Measurements from ENCODE around the gene SP5. TPM values are rescaled to one million over a fixed set of nuclear protein-coding genes. Genes with fewer than 3 reads are reported as not detected.

The SP5 gene
- total RNA-seq, 2 donors from 2014 or later, result 1.4 TPM; not detected in 1

GRCh38 chr2:170713543-170714380 is 1.4 kb upstream of the SP5 start:
- peak; percentile 35 to 36 for DNase-seq
- peaks cover 39% of the 10 kb centered on the region for H3K4me1 Mint-ChIP-seq (ENCODE audit: low read depth)
- H3K36me3 Mint-ChIP-seq (ENCODE audit: insufficient read depth in 2 of 2), result peaks cover 4% of the 10 kb centered on the region in 2 donors
- no peak overlapping the region for H3K27ac Mint-ChIP-seq
- peaks cover 79% of the 10 kb centered on the region for H3K27me3 Mint-ChIP-seq (ENCODE audit: low read depth)
- H3K4me3 Mint-ChIP-seq, result peak overlapping the region; percentile 71 to 75
- H3K9me3 Mint-ChIP-seq, result no peaks in the 10 kb centered on the region
- peak; percentile 14 to 27 for ATAC-seq (replicated peaks in 1 of 2)

GRCh38 chr2:170714381-170715061 is 616 bp upstream of the SP5 start:
- Mint-ChIP-seq H3K36me3 (ENCODE audit: insufficient read depth in 2 of 2) (peaks cover 4% of the 10 kb centered on the region in 2 donors), H3K4me3 (peak overlapping the region; percentile 86 to 93), H3K27me3 (ENCODE audit: low read depth) (peaks cover 80% of the 10 kb centered on the region), H3K4me1 (ENCODE audit: low read depth) (peaks cover 39% of the 10 kb centered on the region), H3K9me3 (no peaks in the 10 kb centered on the region), H3K27ac (no peak overlapping the region)
- ATAC-seq (replicated peaks in 1 of 2) (peak; percentile 59 to 61), DNase-seq (peak; percentile 27 to 33)

GRCh38 chr2:170715932-170716777 is 1.0 kb downstream of the SP5 start:
- Mint-ChIP-seq H3K4me1 (ENCODE audit: low read depth) (peaks cover 39% of the 10 kb centered on the region), H3K27ac (no peak overlapping the region), H3K4me3 (peak overlapping the region; percentile 86 to 93), H3K27me3 (ENCODE audit: low read depth) (peaks cover 68% of the 10 kb centered on the region), H3K36me3 (ENCODE audit: insufficient read depth in 2 of 2) (peaks cover 4% of the 10 kb centered on the region in 2 donors), H3K9me3 (no peaks in the 10 kb centered on the region)
- peak; percentile 9 to 10 for ATAC-seq (replicated peaks in 1 of 2)
- DNase-seq, result peak; percentile 14 to 21

- peaks cover 4% of the 10 kb centered on the region in 2 donors for H3K36me3 Mint-ChIP-seq (ENCODE audit: insufficient read depth in 2 of 2)
- H3K4me3 Mint-ChIP-seq, result peak overlapping the region; percentile 64 to 65
- ATAC-seq (replicated peaks in 1 of 2) (peak; percentile 61 to 62), DNase-seq (peak; percentile 65 to 66)
- peaks cover 59% of the 10 kb centered on the region for H3K27me3 Mint-ChIP-seq (ENCODE audit: low read depth)
- no peaks in the 10 kb centered on the region for H3K9me3 Mint-ChIP-seq
- H3K27ac Mint-ChIP-seq, result no peak overlapping the region
- H3K4me1 Mint-ChIP-seq (ENCODE audit: low read depth), result peaks cover 37% of the 10 kb centered on the region
Observed at GRCh38 chr2:170716851-170717598, 1.9 kb downstream of the SP5 start.

- no peaks in the 10 kb centered on the region for H3K9me3 Mint-ChIP-seq
- H3K27me3 Mint-ChIP-seq (ENCODE audit: low read depth), result peaks cover 54% of the 10 kb centered on the region
- H3K27ac Mint-ChIP-seq, result no peak overlapping the region
- H3K36me3 Mint-ChIP-seq (ENCODE audit: insufficient read depth in 2 of 2), result peaks cover 4% of the 10 kb centered on the region in 2 donors
- ATAC-seq (replicated peaks in 1 of 2), result no peak
- peaks cover 31% of the 10 kb centered on the region for H3K4me1 Mint-ChIP-seq (ENCODE audit: low read depth)
- H3K4me3 Mint-ChIP-seq, result peak overlapping the region; percentile 64 to 65
- no peak for DNase-seq
Observed at GRCh38 chr2:170717599-170717963, 2.4 kb downstream of the SP5 start.

GRCh38 chr2:170717991-170718589 is 3.0 kb downstream of the SP5 start:
- Mint-ChIP-seq H3K4me3 (peak overlapping the region; percentile 36 to 40), H3K4me1 (ENCODE audit: low read depth) (peaks cover 28% of the 10 kb centered on the region), H3K9me3 (no peaks in the 10 kb centered on the region), H3K27me3 (ENCODE audit: low read depth) (peaks cover 49% of the 10 kb centered on the region), H3K36me3 (ENCODE audit: insufficient read depth in 2 of 2) (peaks cover 4% of the 10 kb centered on the region in 2 donors), H3K27ac (no peak overlapping the region)
- no peak for DNase-seq
- no peak for ATAC-seq (replicated peaks in 1 of 2)

GRCh38 chr2:170719810-170720209 is 4.7 kb downstream of the SP5 start:
- DNase-seq (no peak), ATAC-seq (replicated peaks in 1 of 2) (no peak)
- Mint-ChIP-seq H3K27me3 (ENCODE audit: low read depth) (peaks cover 54% of the 10 kb centered on the region), H3K36me3 (ENCODE audit: insufficient read depth in 2 of 2) (peaks cover 2 to 4% of the 10 kb centered on the region in 2 donors), H3K9me3 (no peaks in the 10 kb centered on the region), H3K27ac (no peak overlapping the region), H3K4me1 (ENCODE audit: low read depth) (peaks cover 22% of the 10 kb centered on the region), H3K4me3 (no peak overlapping the region)

- Mint-ChIP-seq H3K27ac (no peak overlapping the region), H3K4me3 (no peak overlapping the region), H3K27me3 (ENCODE audit: low read depth) (peaks cover 44% of the 10 kb centered on the region), H3K9me3 (no peaks in the 10 kb centered on the region), H3K4me1 (ENCODE audit: low read depth) (peaks cover 14% of the 10 kb centered on the region), H3K36me3 (ENCODE audit: insufficient read depth in 2 of 2) (no peaks in the 10 kb centered on the region)
- no peak for ATAC-seq (replicated peaks in 1 of 2)
- DNase-seq, result no peak
Observed at GRCh38 chr2:170721678-170722077, 6.5 kb downstream of the SP5 start.

- DNase-seq (no peak), ATAC-seq (replicated peaks in 1 of 2) (no peak)
- no peak overlapping the region for H3K27ac Mint-ChIP-seq
- H3K9me3 Mint-ChIP-seq, result no peaks in the 10 kb centered on the region
- no peaks in the 10 kb centered on the region for H3K36me3 Mint-ChIP-seq (ENCODE audit: insufficient read depth in 2 of 2)
- H3K4me1 Mint-ChIP-seq (ENCODE audit: low read depth), result peaks cover 9% of the 10 kb centered on the region
- H3K4me3 Mint-ChIP-seq, result no peak overlapping the region
- peaks cover 40% of the 10 kb centered on the region for H3K27me3 Mint-ChIP-seq (ENCODE audit: low read depth)
Observed at GRCh38 chr2:170722301-170722700, 7.2 kb downstream of the SP5 start.

- H3K27ac Mint-ChIP-seq, result no peak overlapping the region
- H3K4me3 Mint-ChIP-seq, result no peak overlapping the region
- ATAC-seq (replicated peaks in 1 of 2) (no peak), DNase-seq (no peak)
- H3K4me1 Mint-ChIP-seq (ENCODE audit: low read depth), result no peaks in the 10 kb centered on the region
- H3K36me3 Mint-ChIP-seq (ENCODE audit: insufficient read depth in 2 of 2), result no peaks in the 10 kb centered on the region
- H3K9me3 Mint-ChIP-seq, result no peaks in the 10 kb centered on the region
- H3K27me3 Mint-ChIP-seq (ENCODE audit: low read depth), result peaks cover 38% of the 10 kb centered on the region
Observed at GRCh38 chr2:170723446-170723958, 8.4 kb downstream of the SP5 start.

GRCh38 chr2:170733798-170734600 is 18.9 kb downstream of the SP5 start:
- Mint-ChIP-seq H3K9me3 (no peaks in the 10 kb centered on the region), H3K4me1 (ENCODE audit: low read depth) (no peaks in the 10 kb centered on the region), H3K27me3 (ENCODE audit: low read depth) (peaks cover 31% of the 10 kb centered on the region), H3K4me3 (no peak overlapping the region), H3K36me3 (ENCODE audit: insufficient read depth in 2 of 2) (no peaks in the 10 kb centered on the region), H3K27ac (no peak overlapping the region)
- DNase-seq (no peak), ATAC-seq (replicated peaks in 1 of 2) (no peak)

Measured in activated T-cell treated with anti-CD3 and anti-CD28 coated beads, Interleukin-2, amount 50 U/mL, for 72 hours (primary cell).